ENCODE measurements around the gene NTM.

Gene NTM

DNA sequence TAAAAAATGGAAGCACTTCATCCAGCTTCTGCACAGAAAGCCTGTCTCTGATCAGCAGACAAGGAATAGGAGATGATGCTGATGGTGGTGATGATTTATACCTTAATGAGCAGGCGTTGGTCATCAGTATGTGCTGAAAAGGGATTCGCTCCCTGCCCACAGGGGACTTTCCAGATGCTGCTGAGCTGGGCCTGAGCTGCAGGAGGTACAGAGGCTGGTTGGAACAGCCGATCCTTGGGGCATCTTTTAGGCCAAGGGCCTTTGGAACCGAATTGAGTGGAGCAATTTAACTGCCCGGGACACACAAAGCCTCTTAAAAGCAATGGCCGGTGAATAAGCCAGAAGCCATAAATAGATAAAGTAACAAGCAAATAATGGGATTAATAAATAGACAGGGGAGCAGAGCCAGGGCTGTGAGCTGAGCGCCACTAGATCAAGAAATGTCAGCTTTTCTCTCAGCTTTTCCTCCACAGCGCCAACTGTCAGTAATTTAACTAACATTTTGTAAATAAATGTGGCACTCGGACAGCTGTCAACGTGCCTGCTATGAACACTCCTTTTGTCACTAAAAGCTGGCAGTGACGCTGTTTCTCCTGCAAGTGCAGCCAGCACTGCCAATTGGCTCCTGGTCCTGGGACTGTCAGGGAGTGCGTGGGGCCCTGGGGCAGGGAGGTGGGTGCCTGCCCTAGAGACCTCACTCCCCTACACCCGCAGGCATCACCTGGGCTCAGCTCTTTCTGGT is 562.3 kb downstream of the NTM start:
- DNase-seq = no peak

DNA sequence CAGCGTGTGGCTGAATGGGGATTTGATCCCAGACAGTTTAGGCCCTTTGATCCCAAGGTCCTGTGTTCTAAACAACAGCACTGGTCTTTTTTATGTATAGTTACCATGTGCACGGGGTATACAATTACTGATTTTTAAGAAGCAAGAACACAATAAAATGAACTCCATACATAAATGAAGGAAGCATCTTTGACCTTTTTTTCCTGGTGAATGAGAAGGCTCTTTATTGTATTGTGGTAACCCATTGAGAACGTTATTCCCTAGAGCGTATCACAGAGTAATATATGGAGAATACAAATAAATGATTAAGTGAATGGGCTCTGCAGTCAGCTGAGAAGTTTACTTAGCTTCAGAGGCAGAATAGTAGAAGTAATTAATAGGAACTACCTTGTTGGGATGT is 563.6 kb downstream of the NTM start:
- DNase-seq = no peak

DNA sequence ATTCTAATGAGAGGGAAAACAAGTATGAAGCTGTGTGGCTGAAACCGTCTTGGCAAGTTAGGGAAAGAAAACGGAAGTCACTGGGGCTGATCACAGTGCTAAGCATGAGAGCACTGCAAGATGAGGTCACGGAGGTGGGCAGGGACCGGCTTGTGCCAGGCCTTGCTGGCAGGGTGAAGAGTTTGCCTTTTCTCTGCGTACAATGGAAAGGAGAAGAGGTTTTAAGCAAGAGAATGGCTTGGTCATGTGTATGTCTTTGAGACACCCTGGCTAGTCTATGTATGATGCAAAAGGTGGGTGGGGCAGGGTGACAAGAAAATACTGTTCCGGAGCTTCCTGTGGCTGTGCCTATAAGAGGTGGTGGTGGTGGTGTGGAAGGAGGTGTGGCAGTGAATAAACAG is 567.9 kb downstream of the NTM start:
- DNase-seq = no peak

DNA sequence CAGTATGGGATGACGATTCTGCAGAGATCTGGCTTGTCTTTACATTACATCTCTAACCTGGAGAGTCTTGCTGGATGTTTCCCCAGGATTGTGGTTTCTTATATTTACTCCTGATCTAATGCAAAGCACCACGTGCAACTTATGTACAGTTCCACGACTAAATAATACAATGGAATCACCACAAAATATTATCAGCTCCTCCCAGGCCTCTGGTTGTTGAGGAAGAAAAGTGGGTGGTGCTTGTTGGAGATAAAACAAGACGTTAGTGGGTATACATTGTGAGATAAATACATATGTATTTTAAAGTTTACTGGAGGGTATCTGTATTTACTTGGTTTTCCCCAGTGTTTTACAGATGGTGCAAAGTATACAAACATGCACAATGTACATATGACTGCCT is 569.7 kb downstream of the NTM start:
- no peak for DNase-seq

DNA sequence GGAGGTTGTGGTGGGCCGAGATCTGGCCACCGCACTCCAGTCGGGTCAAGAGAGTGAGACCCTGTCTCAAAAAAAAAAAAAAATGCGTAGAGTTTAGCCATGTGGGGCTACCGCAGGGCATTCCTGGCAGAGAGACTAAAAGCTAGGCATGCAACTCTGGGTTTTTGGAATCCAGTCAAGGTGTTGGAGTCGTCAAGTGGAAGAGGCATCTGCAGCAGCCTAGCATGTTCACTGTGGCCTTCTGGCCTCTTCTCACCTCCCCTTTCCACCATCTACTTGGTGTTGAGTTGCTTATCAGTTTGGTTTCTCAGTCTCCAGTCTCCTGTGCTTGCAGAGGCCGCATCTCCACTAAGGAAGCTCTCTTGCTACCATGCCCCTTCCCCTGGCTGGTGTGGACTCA is 572.5 kb downstream of the NTM start:
- no peak for DNase-seq

- no peak for DNase-seq
Measured at GRCh38 chr11:131943295-131943694, 572.9 kb downstream of the NTM start.

GRCh38 chr11:131944736-131945135 is 574.3 kb downstream of the NTM start:
- no peak for DNase-seq

GRCh38 chr11:131945706-131946105 is 575.3 kb downstream of the NTM start:
- no peak for DNase-seq

- DNase-seq = no peak
Measured at GRCh38 chr11:131947511-131947910, 577.1 kb downstream of the NTM start.

GRCh38 chr11:131951121-131951520 is 580.7 kb downstream of the NTM start:
- no peak for DNase-seq

DNA sequence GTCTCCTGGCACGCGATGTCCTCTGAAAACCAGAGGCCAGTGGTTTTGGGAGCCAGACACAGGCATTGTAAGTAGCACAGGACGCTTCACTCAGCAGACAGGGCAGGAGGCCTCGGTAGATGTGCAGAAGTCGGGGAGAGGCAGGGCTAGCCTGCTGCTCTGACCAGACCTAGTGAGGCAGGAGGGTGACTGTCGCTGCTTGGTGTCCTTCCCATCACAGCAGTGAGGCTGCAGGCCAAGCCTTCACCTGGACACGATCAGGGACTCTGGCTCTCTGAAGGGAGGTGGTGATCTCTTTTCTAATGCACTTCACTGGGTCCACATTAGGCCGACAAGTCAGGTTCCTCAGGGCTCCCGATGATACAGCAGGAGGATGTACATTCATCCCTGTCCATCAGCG is 583.7 kb downstream of the NTM start:
- DNase-seq = no peak

- no peak for DNase-seq
Measured at GRCh38 chr11:131955904-131956303, 585.5 kb downstream of the NTM start.

- DNase-seq = no peak
Measured at GRCh38 chr11:131957201-131957600, 586.8 kb downstream of the NTM start.

- DNase-seq = no peak
Measured at GRCh38 chr11:131957875-131958274, 587.5 kb downstream of the NTM start.

- no peak for DNase-seq
Measured at GRCh38 chr11:131962818-131963217, 592.4 kb downstream of the NTM start.

- no peak for DNase-seq
Measured at GRCh38 chr11:131964698-131965483, 594.5 kb downstream of the NTM start.

DNA sequence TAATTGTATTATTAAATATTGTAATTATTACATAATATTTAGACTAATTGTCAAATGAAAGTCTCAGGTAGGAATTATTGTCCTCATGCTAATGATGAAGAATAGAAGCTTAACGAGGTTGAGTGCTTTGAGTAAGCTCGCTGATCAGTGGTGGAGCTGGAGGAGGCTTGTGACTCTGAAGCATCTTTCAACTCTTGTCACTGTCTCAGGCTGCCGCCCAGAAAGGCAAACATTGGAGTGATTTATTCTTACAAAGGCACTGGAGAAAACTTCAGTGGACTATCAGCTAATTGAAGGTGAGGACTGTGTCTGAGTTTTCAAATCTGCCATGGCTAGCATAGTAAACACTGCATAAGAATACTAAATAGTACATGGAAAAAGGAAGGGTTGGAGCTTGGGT is 595.1 kb downstream of the NTM start:
- DNase-seq = no peak

- DNase-seq = no peak
Measured at GRCh38 chr11:131966667-131967066, 596.3 kb downstream of the NTM start.

- DNase-seq = no peak
Measured at GRCh38 chr11:131969261-131969660, 598.8 kb downstream of the NTM start.

DNA sequence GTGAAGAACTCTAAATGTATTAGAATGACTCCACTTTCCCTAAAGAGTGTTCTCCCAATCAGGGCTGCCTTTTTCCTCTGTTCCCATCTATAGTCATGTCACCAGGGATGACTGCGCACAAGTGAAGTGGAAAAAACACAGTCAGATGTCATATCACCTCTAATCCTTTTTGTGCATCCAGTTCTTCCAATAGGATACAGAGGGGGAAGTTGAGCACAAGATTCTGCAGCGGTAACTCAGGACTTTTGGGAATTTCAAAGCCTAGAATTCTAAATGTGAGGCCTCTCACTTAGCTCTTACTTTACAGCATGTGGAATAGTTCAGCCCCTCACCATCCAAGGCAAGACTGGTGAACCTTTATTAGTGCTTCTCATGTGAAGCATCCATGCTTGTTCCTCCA is 602.6 kb downstream of the NTM start:
- no peak for DNase-seq

DNA sequence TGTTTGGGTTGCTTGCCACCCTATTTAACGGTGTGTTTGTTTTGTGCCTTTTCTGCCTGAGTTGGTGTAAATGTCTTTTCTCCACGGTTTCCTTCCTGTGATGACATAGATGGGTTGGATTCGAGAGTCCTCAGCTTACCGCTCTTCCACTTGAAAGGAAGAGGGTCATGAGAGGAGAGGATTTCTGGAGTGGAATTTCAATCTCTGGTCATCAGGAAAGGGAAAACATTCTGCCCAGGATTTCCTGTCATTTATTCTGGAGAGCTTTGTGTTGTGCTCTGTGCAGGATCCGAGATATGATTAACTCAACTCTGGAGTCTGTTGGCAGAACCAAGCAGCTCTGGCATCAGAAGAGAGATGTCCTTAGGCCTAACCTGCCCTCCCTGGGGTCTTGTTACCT is 605.2 kb downstream of the NTM start:
- DNase-seq = no peak

- DNase-seq = no peak
Measured at GRCh38 chr11:131976021-131976420, 605.6 kb downstream of the NTM start.

DNA sequence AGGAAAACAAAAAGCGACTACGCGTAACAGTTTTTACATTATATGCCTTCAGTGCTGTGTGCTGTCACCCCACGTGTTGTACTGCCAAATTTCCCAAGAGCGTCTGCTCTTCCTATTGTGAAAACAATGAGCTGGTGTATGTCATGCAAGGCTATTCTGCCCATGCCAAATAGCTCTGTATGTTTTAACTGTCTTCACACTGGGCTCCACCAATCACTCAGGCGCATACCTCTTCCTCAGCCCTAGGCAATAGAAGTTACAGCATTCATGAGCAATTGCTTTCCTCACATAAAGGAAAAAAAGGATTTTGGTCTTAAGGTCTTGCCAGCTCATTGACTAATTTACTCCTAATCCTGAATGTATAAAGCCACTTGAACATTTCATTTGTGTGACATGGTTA is 606.8 kb downstream of the NTM start:
- no peak for DNase-seq

DNA sequence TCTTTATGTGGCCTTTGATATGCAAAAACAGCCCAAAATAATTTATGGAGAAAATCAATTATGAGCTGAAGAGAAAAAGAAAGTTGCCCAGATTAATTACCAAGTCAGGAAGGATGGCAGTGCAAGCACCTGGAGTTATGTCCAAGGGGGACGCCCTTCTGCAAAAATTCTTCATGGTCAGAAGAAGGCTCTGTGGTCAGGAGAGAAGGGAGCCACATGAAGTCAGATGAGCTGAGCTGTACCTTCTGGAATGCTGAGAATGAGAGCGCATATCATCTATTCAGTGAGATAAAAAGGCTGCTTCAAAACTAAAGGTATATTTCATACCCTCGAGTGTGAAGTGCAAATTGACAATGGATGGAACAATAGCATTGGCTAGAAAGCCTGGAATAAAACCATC is 607.4 kb downstream of the NTM start:
- DNase-seq = no peak

DNA sequence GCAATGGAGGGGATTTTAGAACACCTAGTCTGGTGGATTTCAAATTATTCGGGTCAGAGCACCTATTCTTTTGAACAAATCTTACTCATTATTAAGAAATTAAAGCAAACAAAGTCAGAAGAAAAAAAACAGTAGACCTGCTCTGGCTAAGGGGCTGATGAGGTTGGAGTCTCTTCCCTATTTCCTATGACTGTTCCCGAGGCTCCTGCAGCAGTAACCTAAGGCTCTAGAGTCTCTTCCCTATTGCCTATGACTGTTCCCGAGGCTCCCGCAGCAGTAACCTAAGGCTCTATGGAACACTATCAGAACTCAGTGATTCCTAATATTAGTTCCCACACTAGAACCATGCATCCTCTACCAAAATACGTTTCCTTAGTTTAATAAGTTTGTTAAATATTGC is 607.9 kb downstream of the NTM start:
- DNase-seq = no peak

Measured in CD4-positive, alpha-beta T cell treated with Interleukin-17A for 4 hours (primary cell).